HG03108 (cell line): Measurements from ENCODE around the gene SIAH2.
"Not testable (repeated sequence)": the region's sequence is repeated elsewhere in the genome, so short reads cannot be mapped to it uniquely, and the experiment has no call there.

Source experiments
- ATAC-seq: cut with Tn5 transposase; IDR thresholded peaks from one replicate; pipeline ENCODE4 v1.9.1; 2021; ENCODE audit warnings: moderate library complexity; ENCODE audit not compliant: unreplicated experiment

The SIAH2 gene, protein sequence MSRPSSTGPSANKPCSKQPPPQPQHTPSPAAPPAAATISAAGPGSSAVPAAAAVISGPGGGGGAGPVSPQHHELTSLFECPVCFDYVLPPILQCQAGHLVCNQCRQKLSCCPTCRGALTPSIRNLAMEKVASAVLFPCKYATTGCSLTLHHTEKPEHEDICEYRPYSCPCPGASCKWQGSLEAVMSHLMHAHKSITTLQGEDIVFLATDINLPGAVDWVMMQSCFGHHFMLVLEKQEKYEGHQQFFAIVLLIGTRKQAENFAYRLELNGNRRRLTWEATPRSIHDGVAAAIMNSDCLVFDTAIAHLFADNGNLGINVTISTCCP

GRCh38 chr3:150763122-150763840 lies at the start of gene SIAH2:
Gene SIAH2 (minus strand): TSS chr3:150763169. CDS start chr3:150762849, 320 bp downstream.
- ATAC-seq = peak; percentile 55

GRCh38 chr3:150811984-150812383 lies 49.0 kb upstream of the SIAH2 start:
- ATAC-seq = no peak

GRCh38 chr3:150810641-150811040 lies 47.7 kb upstream of the SIAH2 start:
- no peak for ATAC-seq

- ATAC-seq = no peak
These were observed 43.3 kb upstream of the SIAH2 start for GRCh38 chr3:150806185-150806835.

DNA sequence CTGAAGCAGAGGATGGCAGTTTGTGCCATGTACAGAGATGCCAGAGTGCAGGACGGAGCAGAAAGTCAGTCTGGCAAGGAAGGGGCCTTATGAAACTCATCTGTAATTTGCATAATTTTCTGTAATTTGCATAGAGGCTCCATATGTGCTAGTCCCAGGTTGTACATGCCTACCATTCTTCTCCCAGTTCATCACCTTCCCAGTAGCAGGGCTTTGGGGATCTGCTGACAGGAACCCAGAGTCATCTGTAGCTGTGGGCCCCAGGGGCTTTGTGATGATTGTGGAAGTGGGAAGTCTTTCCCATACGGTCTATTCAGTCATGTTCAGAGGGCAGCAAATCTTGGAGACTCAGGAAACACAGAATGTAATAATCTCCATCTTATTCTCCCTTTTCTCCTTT lies 42.4 kb upstream of the SIAH2 start:
- no peak for ATAC-seq

GRCh38 chr3:150803440-150803985 lies 40.5 kb upstream of the SIAH2 start:
- no peak for ATAC-seq

GRCh38 chr3:150800722-150801121 lies 37.8 kb upstream of the SIAH2 start:
- ATAC-seq = no peak

DNA sequence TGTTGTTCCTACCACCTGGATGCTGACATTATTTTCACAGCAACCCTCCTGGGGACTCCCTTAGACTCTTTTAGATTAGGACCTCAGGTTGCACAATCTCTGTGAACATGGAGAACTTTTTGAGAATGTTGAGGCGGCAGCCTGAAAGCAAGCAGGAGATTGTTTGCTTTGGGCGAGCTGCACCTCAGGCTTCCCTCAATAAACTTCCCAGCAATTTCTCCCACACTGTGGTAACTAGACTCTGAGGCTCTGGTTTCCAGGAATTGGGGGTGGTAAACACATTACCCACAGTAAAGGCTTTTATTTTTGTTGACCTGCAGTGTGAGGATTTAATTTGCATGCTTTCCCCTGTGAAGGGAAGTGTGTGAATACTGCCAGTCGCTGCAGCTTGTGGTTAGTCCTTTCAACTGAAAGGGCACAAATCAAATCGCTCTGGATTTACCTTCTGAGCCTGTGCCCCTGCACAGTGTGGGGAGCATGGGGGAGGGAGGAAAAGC lies 35.2 kb upstream of the SIAH2 start:
- no peak for ATAC-seq

GRCh38 chr3:150797155-150797554 lies 34.2 kb upstream of the SIAH2 start:
- no peak for ATAC-seq

- ATAC-seq = not testable (repeated sequence)
These were observed 33.6 kb upstream of the SIAH2 start for GRCh38 chr3:150796527-150796926.

DNA sequence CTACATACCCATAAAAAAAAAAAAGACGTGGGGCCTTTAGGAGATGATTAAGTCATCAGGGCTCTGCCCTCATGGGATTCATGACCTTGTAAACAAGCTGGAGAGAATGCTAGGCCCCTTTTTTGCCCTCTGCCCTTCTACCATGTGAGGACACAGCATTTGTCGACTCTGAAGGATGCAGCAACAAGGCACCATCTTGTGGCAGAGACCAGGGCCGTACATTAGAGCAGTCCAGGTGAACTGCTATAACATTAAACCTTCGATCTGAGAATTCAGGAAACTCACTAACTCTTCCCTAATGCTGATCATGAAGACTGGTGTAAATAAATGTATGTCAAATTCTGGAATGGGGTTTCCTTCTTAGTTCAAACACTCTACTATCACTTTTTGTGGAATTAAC lies 30.7 kb upstream of the SIAH2 start:
- no peak for ATAC-seq

DNA sequence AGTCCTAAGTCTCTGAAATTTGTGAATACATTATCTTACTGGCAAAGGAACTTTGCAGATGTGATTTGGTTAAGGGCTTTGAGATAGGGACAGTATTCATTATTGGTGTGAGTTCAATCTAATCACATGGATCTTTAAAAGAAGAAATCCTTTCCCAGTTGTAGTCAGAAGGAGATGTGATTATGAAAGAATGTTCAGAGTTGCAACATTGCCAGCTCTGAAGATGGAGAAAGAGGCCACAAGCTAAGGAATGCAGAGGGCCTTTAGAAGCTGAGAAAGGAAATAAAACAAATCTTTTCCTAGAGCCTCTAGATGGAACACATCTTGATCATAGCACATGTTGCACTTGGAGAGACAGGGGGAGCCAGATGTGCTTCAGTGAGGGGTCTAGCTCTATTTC lies 27.7 kb upstream of the SIAH2 start:
- ATAC-seq = no peak

DNA sequence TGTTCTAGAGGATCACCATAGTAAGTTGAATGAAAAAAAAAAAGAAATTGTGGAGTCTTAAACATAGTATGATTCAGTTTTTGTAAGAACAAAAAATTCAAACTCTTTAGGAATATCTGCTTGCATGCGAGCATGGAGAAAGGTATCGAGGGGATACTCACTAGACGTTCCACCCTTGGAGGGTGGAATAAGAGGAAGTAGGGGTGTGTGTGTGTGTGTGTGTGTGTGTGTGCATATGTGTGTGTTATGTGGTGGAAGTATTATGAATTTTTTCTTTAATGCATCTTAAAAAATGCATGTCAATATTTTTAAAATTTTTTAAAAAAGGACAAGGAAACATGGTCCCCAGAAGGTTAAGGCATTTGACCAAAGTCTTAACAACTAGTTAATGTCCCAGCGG lies 26.5 kb upstream of the SIAH2 start:
- ATAC-seq = no peak

DNA sequence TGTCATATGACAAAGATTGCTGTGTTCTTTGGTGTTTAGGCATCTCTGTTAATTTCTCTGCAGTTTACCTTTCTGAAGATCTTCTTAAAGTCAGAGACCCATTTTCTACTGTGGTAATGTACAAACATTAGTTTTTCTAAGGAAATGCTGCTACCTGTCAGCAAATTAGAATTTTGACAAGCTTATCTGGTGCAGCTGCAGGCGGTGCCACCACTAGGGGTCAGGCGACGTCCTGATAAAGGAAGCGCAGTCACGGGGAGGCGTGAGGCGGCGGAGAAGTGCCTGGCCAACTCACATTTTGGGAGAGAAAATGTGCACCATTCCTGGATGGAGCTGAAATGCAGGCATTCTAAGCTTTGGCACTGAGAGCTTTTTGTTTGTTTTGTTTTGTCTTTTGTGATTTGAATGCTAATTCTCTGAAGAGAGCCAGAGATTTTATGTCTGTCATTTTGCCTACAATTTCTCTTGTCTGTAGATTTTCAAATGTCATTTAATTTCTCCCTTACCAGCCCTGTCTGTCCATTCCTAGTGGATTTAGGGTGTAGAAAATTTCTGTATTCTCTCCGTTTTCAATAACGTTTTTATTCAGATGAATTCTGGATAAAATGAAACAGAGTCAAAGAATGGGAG lies 24.9 kb upstream of the SIAH2 start:
- ATAC-seq = peak; percentile 64

DNA sequence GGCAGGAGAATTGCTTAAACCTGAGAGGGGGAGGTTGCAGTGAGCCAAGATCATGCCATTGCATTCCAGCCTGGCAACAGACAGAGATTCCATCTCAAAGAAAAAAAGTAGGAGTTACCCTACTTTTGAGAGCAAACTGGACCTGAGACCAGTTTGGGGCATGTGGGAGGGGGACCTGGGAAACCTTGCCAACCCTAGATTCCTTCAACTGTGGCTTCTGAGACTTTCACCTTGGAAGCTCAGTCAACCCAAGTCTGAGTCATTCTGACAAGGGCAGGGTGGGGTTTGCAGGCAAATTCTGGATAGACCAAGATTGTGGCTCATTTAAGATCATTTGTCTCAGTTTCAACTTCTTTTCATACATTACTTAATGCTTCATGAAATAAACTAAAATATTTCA lies 23.8 kb upstream of the SIAH2 start:
- ATAC-seq = no peak

DNA sequence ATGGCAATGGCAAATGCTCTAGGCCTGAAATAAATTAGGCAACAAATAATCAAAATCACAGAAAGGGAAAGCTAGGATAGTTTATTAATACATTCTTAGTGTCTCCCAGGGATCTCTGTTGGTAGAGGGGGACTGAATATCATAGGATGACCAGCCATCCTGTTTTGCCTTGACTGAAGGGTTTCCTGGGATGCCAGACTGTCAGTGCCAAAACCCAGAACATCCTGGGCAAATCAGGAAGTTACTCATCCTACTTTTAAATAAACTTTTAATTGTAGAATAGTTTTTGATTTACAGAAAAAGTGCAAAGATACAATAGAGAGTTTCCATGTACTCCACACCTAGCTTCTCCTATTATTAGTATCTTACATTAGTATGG lies 21.8 kb upstream of the SIAH2 start:
- ATAC-seq = no peak

GRCh38 chr3:150783920-150784746 lies 21.2 kb upstream of the SIAH2 start:
- peak; percentile 59 for ATAC-seq

DNA sequence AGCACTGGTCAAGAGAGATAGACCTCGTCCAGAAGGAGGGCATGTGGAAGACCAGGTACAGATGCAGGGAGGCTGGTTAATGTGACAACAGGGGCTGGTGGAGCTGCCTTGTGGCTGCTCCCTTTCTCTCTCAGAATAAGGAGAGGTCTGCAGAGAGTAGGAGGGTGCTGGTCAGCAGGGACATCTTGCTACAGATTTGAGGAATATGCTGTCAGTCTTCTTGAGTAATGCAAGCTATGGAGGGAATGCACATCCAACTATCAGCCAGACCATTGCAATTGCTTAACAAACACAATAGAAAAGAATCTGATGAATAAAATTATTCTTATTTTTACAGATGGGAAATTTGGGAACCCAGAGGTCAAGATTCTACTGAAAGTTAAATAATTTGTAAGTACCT lies 20.3 kb upstream of the SIAH2 start:
- no peak for ATAC-seq

DNA sequence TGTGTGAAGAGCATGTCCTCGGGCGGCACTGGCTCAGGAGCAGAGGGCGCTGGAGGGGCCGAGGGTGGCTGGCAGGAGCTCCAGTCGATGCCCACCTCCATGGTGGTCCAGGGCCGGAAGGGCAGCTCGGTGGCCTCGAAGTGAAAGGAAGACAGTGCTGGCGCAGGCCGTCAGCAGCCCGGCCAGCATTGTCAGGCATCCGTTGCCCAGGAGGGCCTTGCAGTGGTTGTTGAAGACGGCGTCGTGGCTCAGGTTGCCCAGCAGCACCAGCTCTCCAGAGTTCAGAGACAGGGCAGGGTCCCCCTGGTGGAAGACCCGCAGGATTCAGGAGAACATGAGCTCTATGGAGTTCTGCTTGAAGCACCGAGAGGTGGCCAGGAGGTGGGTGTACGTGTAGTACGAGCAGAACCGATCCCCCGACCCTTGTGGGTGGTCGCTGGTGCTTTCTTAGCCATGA lies 16.5 kb upstream of the SIAH2 start:
- ATAC-seq = no peak

GRCh38 chr3:150778793-150779401 lies 15.9 kb upstream of the SIAH2 start:
- no peak for ATAC-seq
